Measurements from ENCODE around the gene PLA1A. TPM values are rescaled to one million over a fixed set of nuclear protein-coding genes. Genes with fewer than 3 reads are reported as not detected.

Gene PLA1A
- total RNA-seq, 1 donor from 2014 or later, result 13.1 TPM

- Histone ChIP-seq H3K27me3 (ENCODE audit: low read depth) (no peaks in the 10 kb centered on the region), H3K9me3 (no peaks in the 10 kb centered on the region), H3K4me1 (peaks cover 26% of the 10 kb centered on the region), H3K36me3 (peaks cover 8% of the 10 kb centered on the region), H3K4me3 (peak overlapping the region; percentile 66), H3K27ac (peak overlapping the region; percentile 98)
- TF ChIP-seq CTCF (IDR thresholded peaks at IDR 0.05), result no peak
- ATAC-seq (peak; percentile 71 to 73), DNase-seq (peak; percentile 70)
- intact Hi-C loops (cut with DNase I), result no loop called here
These were observed 17.5 kb upstream of the PLA1A start for GRCh38 chr3:119580067-119580760.

- no peak for DNase-seq
- H3K4me1 ChIP-seq, result peaks cover 27% of the 10 kb centered on the region
- TF ChIP-seq CTCF (IDR thresholded peaks at IDR 0.05), result no peak
- H3K36me3 ChIP-seq, result peaks cover 20% of the 10 kb centered on the region
- H3K9me3 ChIP-seq, result no peaks in the 10 kb centered on the region
- ATAC-seq, result no peak
- H3K27me3 ChIP-seq (ENCODE audit: low read depth), result no peaks in the 10 kb centered on the region
- no peak overlapping the region for H3K27ac ChIP-seq
- intact Hi-C loops (cut with DNase I), result no loop called here
- no peak overlapping the region for H3K4me3 ChIP-seq
These were observed 15.5 kb upstream of the PLA1A start for GRCh38 chr3:119582178-119582577.

GRCh38 chr3:119585208-119585607 lies 12.5 kb upstream of the PLA1A start:
- H3K9me3 ChIP-seq, result no peaks in the 10 kb centered on the region
- peaks cover 22% of the 10 kb centered on the region for H3K36me3 ChIP-seq
- peak overlapping the region; percentile 24 for H3K27ac ChIP-seq
- intact Hi-C loops (cut with DNase I), result no loop called here
- ATAC-seq (no peak), DNase-seq (no peak)
- no peaks in the 10 kb centered on the region for H3K27me3 ChIP-seq (ENCODE audit: low read depth)
- no peak overlapping the region for H3K4me3 ChIP-seq
- TF ChIP-seq CTCF (IDR thresholded peaks at IDR 0.05), result no peak
- H3K4me1 ChIP-seq, result peaks cover 29% of the 10 kb centered on the region

GRCh38 chr3:119585856-119586570 lies 11.7 kb upstream of the PLA1A start:
- ATAC-seq (no peak), DNase-seq (no peak)
- Histone ChIP-seq H3K4me3 (no peak overlapping the region), H3K9me3 (no peaks in the 10 kb centered on the region), H3K4me1 (peaks cover 21% of the 10 kb centered on the region), H3K36me3 (peaks cover 22% of the 10 kb centered on the region), H3K27me3 (ENCODE audit: low read depth) (no peaks in the 10 kb centered on the region), H3K27ac (peak overlapping the region; percentile 24)
- intact Hi-C loops (cut with DNase I), result no loop called here
- no peak for TF ChIP-seq CTCF (IDR thresholded peaks at IDR 0.05)

- no peak for DNase-seq
- peaks cover 17% of the 10 kb centered on the region for H3K4me1 ChIP-seq
- intact Hi-C loops (cut with DNase I), result no loop called here
- no peaks in the 10 kb centered on the region for H3K9me3 ChIP-seq
- no peak overlapping the region for H3K4me3 ChIP-seq
- no peak overlapping the region for H3K27ac ChIP-seq
- H3K27me3 ChIP-seq (ENCODE audit: low read depth), result no peaks in the 10 kb centered on the region
- peak in 1 of 2 donors; percentile 6 for ATAC-seq
- H3K36me3 ChIP-seq, result peaks cover 22% of the 10 kb centered on the region
- no peak for TF ChIP-seq CTCF (IDR thresholded peaks at IDR 0.05)
These were observed 10.9 kb upstream of the PLA1A start for GRCh38 chr3:119586733-119587172.

All from lower lobe of right lung (tissue), 2 donors.